Measurements from ENCODE around the gene PAK5. TPM values are rescaled to one million over a fixed set of nuclear protein-coding genes. Genes with fewer than 3 reads are reported as not detected.

The PAK5 gene
- total and polyA plus RNA-seq, 4 donors, result 0.02 to 0.17 (median 0.04) TPM; not detected in 1

GRCh38 chr20:9886227-9886626, 47.4 kb upstream of the PAK5 start:
- Histone ChIP-seq H3K4me1 (ENCODE audit: control insufficient read depth in 4 of 4, insufficient read depth in 4 of 4, low read length in 3 of 4) (peaks cover 0 to 3% (median 0%) of the 10 kb centered on the region in 4 donors), H3K9me3 (ENCODE audit: control insufficient read depth in 4 of 4, low read length in 3 of 4) (no peaks in the 10 kb centered on the region), H3K27me3 (ENCODE audit: control insufficient read depth in 4 of 4, insufficient read depth in 4 of 4, low read length in 3 of 4) (no peaks in the 10 kb centered on the region), H3K27ac (ENCODE audit: low read depth in 1 of 2, low read length in 2 of 2) (no peak overlapping the region), H3K9ac (ENCODE audit: low read depth in 1 of 2, low read length in 2 of 2) (no peak overlapping the region), H3K36me3 (ENCODE audit: control insufficient read depth in 4 of 4, insufficient read depth in 3 of 4, low read depth in 1 of 4, low read length in 3 of 4) (no peaks in the 10 kb centered on the region), H3K4me3 (ENCODE audit: low read depth in 1 of 3, low read length in 3 of 3) (no peak overlapping the region)
- WGBS, result 78% methylated on average over 1 of the region's 1 CpG
- TF ChIP-seq HNF4A (conservative IDR thresholded peaks at IDR 0.05) (no peak), ZBTB33 (IDR thresholded peaks at IDR 0.05) (no peak), ATF3 (IDR thresholded peaks at IDR 0.05) (no peak), HNF4G (IDR thresholded peaks at IDR 0.05) (no peak), JUND (IDR thresholded peaks at IDR 0.05) (no peak), NR2F2 (IDR thresholded peaks at IDR 0.05) (no peak)
- DNase-seq (ENCODE audit: low spot score), result no peak

- Histone ChIP-seq H3K4me3 (ENCODE audit: low read depth in 1 of 3, low read length in 3 of 3) (no peak overlapping the region), H3K9ac (ENCODE audit: low read depth in 1 of 2, low read length in 2 of 2) (no peak overlapping the region), H3K9me3 (ENCODE audit: control insufficient read depth in 4 of 4, low read length in 3 of 4) (no peaks in the 10 kb centered on the region), H3K4me1 (ENCODE audit: control insufficient read depth in 4 of 4, insufficient read depth in 4 of 4, low read length in 3 of 4) (peaks cover 0 to 2% (median 0%) of the 10 kb centered on the region in 4 donors), H3K36me3 (ENCODE audit: control insufficient read depth in 4 of 4, insufficient read depth in 3 of 4, low read depth in 1 of 4, low read length in 3 of 4) (no peaks in the 10 kb centered on the region), H3K27me3 (ENCODE audit: control insufficient read depth in 4 of 4, insufficient read depth in 4 of 4, low read length in 3 of 4) (no peaks in the 10 kb centered on the region), H3K27ac (ENCODE audit: low read depth in 1 of 2, low read length in 2 of 2) (no peak overlapping the region)
- WGBS, result 47% methylated on average over 2 of the region's 2 CpGs
- TF ChIP-seq EGR1 (IDR thresholded peaks at IDR 0.05; ENCODE audit: low read depth in 2 of 2) (no peak), JUND (IDR thresholded peaks at IDR 0.05) (no peak), RXRA (IDR thresholded peaks at IDR 0.05) (no peak), HNF4G (IDR thresholded peaks at IDR 0.05) (no peak)
- DNase-seq (ENCODE audit: low spot score), result no peak
Observed at GRCh38 chr20:9884666-9885065, 45.8 kb upstream of the PAK5 start.

- Histone ChIP-seq H3K27me3 (ENCODE audit: control insufficient read depth in 4 of 4, insufficient read depth in 4 of 4, low read length in 3 of 4) (no peaks in the 10 kb centered on the region), H3K36me3 (ENCODE audit: control insufficient read depth in 4 of 4, insufficient read depth in 3 of 4, low read depth in 1 of 4, low read length in 3 of 4) (no peaks in the 10 kb centered on the region), H3K4me1 (ENCODE audit: control insufficient read depth in 4 of 4, insufficient read depth in 4 of 4, low read length in 3 of 4) (no peaks in the 10 kb centered on the region), H3K27ac (ENCODE audit: low read depth in 1 of 2, low read length in 2 of 2) (no peak overlapping the region), H3K4me3 (ENCODE audit: low read depth in 1 of 3, low read length in 3 of 3) (no peak overlapping the region), H3K9ac (ENCODE audit: low read depth in 1 of 2, low read length in 2 of 2) (no peak overlapping the region), H3K9me3 (ENCODE audit: control insufficient read depth in 4 of 4, low read length in 3 of 4) (no peaks in the 10 kb centered on the region)
- 50% methylated on average over 1 of the region's 1 CpG for WGBS
- no peak for DNase-seq (ENCODE audit: low spot score)
- TF ChIP-seq FOXA1 (IDR thresholded peaks at IDR 0.05), result no peak
- no peak for TF ChIP-seq EGR1 (IDR thresholded peaks at IDR 0.05; ENCODE audit: low read depth in 2 of 2)
- TF ChIP-seq REST (IDR thresholded peaks at IDR 0.05), result no peak
- TF ChIP-seq RAD21 (IDR thresholded peaks at IDR 0.05), result peak in 1 of 2 donors; percentile 5
- TF ChIP-seq YY1 (IDR thresholded peaks at IDR 0.05), result no peak
Observed at GRCh38 chr20:9884061-9884460, 45.2 kb upstream of the PAK5 start.
